ENCODE data around the gene TEX13D.

DNA sequence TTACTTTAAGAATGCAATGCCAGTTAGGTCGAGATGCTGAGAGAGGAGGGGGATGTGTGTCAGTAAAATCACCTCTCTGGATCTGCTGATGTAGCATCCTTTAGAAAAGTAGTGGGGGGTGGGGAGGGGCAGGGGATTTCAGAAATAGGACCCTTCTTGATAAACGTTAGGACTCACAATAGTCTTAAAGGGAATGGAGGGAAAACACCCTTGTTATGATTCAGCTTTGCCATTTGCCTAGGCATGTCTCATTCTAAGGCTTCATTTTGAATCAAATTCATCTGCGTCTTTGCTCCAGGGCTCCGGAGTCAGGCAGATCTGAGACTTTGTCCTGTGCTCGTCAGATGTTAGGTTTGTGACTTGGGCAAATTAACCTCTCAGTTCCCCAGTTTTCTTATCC, 14.8 kb downstream of the TEX13D start:
- TF ChIP-seq POLR2A (IDR thresholded peaks at IDR 0.05), result no peak
- TF ChIP-seq CTCF (IDR thresholded peaks at IDR 0.05), result no peak
- no peak for TF ChIP-seq POLR2AphosphoS5 (IDR thresholded peaks at IDR 0.05)

Measured in prostate gland (tissue), 2 donors.